NCI-H2081 treated with DMSO at 0.1 percent for 48 hours (cell line): ENCODE measurements around the gene CISD2.
"Not testable (repeated sequence)": the region's sequence is repeated elsewhere in the genome, so short reads cannot be mapped to it uniquely, and the experiment has no call there.

Experiments used
- DNase-seq: peaks from one replicate; lab custom pipeline; 2025; lab: John Stamatoyannopoulos, UW

The CISD2 gene

DNA sequence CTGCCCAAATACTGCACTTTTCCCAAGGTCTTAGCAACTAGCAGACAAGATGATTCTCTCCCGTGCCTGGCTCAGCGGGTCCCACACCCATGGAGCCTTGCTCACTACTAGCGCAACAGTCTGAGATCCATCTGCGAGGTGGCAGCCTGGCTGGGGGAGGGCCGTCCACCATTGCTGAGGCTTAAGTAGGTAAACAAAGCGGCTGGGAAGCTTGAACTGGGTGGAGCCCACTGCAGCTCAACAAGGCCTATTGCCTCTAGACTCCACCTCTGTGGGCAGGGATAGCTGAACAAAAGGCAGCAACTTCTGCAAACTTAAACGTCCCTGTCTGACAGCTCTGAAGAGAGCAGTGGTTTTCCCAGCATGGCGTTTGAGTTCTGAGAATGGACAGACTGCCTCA is 50.9 kb downstream of the CISD2 start:
- not testable (repeated sequence) for DNase-seq

DNA sequence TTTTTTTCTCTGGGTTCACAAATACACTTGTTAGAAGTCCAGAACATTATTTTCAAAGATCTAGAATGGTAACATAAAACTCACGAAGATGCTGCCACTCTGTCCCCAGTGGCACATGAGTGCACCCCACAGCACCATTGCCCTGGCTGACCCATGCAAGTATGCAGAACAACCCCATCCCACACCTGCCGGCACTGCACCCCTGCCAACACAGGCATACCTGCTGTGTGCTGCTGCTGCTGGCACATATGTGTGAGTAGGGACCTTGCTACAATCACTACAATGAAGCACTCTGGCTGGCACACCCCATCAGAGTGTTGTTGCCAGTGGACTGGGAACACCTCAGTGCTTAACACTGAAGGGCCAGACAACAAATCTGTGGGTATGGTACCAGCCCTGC is 66.9 kb downstream of the CISD2 start:
- DNase-seq: no peak

DNA sequence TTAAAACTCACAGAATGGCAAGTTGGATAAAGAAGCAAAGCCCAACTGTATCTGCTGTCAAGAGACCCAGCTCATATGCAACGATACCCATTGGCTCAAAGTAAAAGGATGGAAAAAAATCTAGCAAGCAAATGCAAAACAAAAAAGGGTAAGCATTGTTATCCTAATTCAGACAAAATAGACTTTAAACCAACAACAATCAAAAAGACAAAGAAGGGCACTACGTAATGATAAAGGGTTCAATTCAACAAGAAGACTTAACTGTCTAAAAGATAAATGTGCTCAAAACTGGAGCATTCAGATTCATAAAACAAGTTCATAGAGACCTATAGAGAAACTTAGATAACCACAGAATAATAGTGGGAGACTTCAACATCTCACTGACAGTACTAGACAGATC is 69.3 kb downstream of the CISD2 start:
- not testable (repeated sequence) for DNase-seq
